GM19099 (cell line): ENCODE data around the gene DCAF16.

Experiments
- POLR2A ChIP-seq: IDR thresholded peaks from 3 replicates; pipeline ENCODE4 v1.6.1; 2011; ENCODE audit warnings: low read depth; ENCODE audit not compliant: insufficient read length; ENCODE audit errors: extremely low read depth

The DCAF16 gene

DNA sequence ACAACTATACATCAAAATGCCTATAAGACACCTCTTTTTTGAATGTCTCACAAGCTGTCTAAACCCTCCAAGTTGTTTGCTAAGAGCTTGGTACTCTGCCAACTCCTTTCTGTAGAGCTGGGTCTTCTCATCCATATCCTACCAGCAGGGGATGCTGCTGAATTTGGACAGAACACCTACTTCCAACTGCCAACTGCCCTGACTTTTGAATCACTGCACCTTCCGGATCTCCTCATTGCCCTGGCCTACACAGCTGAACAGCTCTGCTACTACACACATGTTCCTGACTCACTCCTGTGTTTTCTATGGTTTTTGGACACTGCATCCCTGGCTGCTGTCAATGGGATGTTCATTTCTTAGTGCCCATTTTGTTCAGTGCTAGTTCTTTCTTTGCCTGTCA, 47.8 kb downstream of the DCAF16 start:
- no peak for TF ChIP-seq POLR2A

DNA sequence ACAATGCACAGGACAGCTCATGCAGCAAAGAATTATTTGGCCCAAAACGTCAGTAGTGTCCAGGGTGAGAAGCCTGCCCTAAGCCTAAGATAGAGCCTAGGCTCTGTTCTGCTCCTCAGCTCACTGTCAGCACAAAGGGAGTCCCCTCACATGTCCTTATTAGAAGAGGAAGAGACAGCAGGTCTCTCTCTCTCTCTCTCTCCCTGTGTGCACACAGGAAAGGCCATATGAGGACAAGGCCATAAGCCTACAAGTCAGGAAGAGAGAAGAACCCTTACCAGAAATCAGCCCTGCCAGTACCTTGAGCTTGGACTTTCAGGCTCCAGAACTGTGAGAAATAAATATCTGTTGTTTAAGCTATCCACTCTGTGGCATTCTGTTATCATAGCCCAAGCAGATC, 49.5 kb downstream of the DCAF16 start:
- TF ChIP-seq POLR2A = no peak

DNA sequence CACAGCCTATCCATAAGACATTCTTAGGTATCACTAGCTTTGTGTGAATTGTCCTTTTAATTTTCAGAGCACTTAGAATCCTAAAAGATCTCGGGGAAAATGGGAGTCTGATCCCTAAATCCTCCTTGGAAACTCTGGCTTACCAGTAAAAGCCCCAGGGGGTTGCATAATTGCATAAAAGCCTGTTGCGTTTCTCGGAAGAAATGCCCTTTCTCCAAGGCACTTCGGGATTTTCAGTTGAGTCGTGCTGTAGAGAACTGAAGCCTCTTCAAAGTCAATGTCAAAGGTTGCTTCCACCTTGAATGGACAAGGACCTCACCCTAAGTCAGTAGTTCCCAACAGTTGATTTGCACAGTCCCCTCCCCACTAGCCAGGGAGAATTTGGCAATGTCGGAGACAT, 49.9 kb downstream of the DCAF16 start:
- no peak for TF ChIP-seq POLR2A

DNA sequence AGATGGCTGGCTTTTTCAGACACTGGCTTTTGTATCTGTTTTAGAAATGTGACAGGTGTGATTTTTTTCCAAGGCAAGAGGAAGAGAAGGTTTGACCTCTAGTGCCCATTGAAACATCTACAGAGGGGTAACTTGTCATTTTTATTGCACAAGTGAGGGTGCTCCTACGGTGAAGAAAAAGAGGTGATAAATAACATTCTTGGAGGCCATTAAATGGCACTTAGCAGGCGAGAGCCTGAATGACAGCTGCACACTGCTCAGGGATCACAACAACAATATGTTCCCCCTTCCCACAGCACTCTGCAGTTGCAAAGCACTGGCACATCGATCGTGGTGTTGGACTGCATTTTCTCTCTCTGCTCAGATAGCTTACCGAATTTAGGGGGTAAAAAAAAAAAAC, 52.1 kb downstream of the DCAF16 start:
- TF ChIP-seq POLR2A = no peak

DNA sequence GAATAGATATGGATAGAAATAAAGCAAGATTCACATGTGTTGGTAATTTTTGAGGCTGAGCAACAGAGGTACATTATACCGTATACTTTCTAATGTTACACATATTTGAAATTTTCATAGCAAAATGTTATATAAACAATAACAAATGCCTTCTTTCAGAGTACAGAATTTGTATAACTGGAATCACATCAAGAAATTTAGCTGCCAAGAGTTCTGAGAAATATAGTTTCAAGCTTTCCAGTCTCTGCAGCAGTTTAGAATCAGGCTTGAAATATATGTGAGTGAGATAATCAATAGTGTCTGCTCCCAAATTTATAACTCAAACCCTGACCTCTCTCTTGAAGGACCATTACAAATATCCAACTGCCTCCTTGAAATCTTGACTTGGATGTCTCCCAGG, 52.9 kb downstream of the DCAF16 start:
- no peak for TF ChIP-seq POLR2A

DNA sequence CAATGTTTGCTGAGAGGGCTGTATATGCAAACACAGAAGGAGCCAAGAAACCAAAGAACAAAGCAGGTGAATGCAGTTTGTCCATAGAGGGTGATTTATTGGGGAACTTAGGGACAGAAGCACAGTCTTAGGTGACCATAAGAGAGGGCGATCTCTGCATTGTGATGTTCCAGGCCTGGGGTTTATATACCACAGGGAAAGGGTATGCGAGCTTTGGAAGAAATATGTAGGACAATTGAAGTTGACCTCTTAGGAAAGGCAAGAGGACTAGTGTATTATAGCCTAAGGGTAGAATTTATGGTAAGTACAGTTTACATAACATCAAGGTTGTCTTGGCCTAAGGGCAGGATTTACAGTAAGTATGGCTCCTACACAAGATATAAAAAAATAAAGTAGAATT, 56.9 kb downstream of the DCAF16 start:
- no peak for TF ChIP-seq POLR2A
